H1 (cell line): ENCODE data around the gene HAS3. TPM values are rescaled to one million over a fixed set of nuclear protein-coding genes. Genes with fewer than 3 reads are reported as not detected.

Experiments used
- CHD7 ChIP-seq: fragments of 300-600 bp; sonication (generic); IDR thresholded peaks from 2 replicates; pipeline ENCODE4 v1.7.1; 2012; ENCODE audit warnings: low read length, moderate library complexity, mild to moderate bottlenecking, inconsistent platforms; ENCODE audit not compliant: insufficient replicate concordance
- CTBP2 ChIP-seq: IDR thresholded peaks from 2 replicates; pipeline ENCODE4 v1.7.0; 2011; ENCODE audit warnings: borderline replicate concordance, mild to moderate bottlenecking, moderate library complexity, mixed read lengths, low read length; ENCODE audit not compliant: insufficient read depth, insufficient read length
- NANOG ChIP-seq: IDR thresholded peaks from 2 replicates; pipeline ENCODE4 v1.6.1; 2011; ENCODE audit warnings: low read length, low read depth, mild to moderate bottlenecking, inconsistent platforms; ENCODE audit not compliant: insufficient read depth, poor library complexity, severe bottlenecking
- polyA plus RNA-seq, 7 experiments: library from polyadenylated mRNA; depleted of rRNA in 3 of 7; stranded (reverse) in 5 of 7; unstranded in 2 of 7; fragments of >200 nt in 5 of 7; fragments of 200-250 nt in 2 of 7; gene quantifications; 1 replicate in 5 of 7; 2 replicates in 1 of 7; 4 replicates in 1 of 7; pipeline versions ENCODE4 v1.2.1 to v1.2.3, GENCODE V29; 2011 to 2013; ENCODE audit warnings: missing spikeins in 2 of 7, mixed read lengths in 2 of 7
- total RNA-seq: library from RNA; stranded (reverse); fragmentation: NEBNext Ultra II Directional; extraction: Animal tissue kit (Norgen Biotek cat#: 25700); gene quantifications from 2 replicates; pipeline ENCODE4 v1.2.1, GENCODE V29; 2021

The HAS3 gene
- total and polyA plus RNA-seq, 2 of the 8 experiments (the other 6 are each of a cell fraction or from before 2014, with no cell fraction given): 32.1 to 69.6 TPM

GRCh38 chr16:69160192-69160591, 54.7 kb downstream of the HAS3 start (continued):
- TF ChIP-seq CHD7 (no peak), CTBP2 (no peak), NANOG (no peak)
